Progenitor cell of endocrine pancreas (in vitro differentiated cells): Measurements from ENCODE around the gene TCAF1. TPM values are rescaled to one million over a fixed set of nuclear protein-coding genes. Genes with fewer than 3 reads are reported as not detected.
"Not testable (repeated sequence)": the region's sequence is repeated elsewhere in the genome, so short reads cannot be mapped to it uniquely, and the experiment has no call there.

Source experiments
- DNase-seq: peaks from one replicate; pipeline ENCODE4 v3.0.0; 2021; ENCODE audit warnings: low spot score; ENCODE audit not compliant: unreplicated experiment
- H3K27ac Mint-ChIP-seq: 2 replicates; pipeline ENCODE4 v1.8.0; 2021; ENCODE audit warnings: mild to moderate bottlenecking, moderate library complexity, mixed read lengths
- H3K27me3 Mint-ChIP-seq: 2 replicates; pipeline ENCODE4 v1.8.0; 2021; ENCODE audit warnings: mixed read lengths
- H3K36me3 Mint-ChIP-seq: 2 replicates; pipeline ENCODE4 v1.8.0; 2022; ENCODE audit warnings: mixed read lengths; ENCODE audit not compliant: insufficient read depth
- H3K4me1 Mint-ChIP-seq: 2 replicates; pipeline ENCODE4 v1.8.0; 2021; ENCODE audit warnings: low read depth, mixed read lengths
- H3K4me3 Mint-ChIP-seq: 2 replicates; pipeline ENCODE4 v1.8.0; 2021; ENCODE audit warnings: low read depth, mild to moderate bottlenecking, moderate library complexity, mixed read lengths
- H3K9me3 Mint-ChIP-seq: 2 replicates; pipeline ENCODE4 v1.8.0; 2021; ENCODE audit warnings: low read depth, mixed read lengths
- total RNA-seq: library from RNA; stranded (reverse); gene quantifications from 2 replicates; pipeline ENCODE4 v1.2.1, GENCODE V29; 2021

The TCAF1 gene
- total RNA-seq, 1 donor from 2014 or later, result 112 TPM

GRCh38 chr7:143821392-143822277 is 80.3 kb downstream of the TCAF1 start:
- H3K27ac Mint-ChIP-seq, H3K27me3 Mint-ChIP-seq, H3K36me3 Mint-ChIP-seq, H3K4me1 Mint-ChIP-seq, H3K4me3 Mint-ChIP-seq, H3K9me3 Mint-ChIP-seq, DNase-seq: not testable (repeated sequence)

- not testable (repeated sequence) for H3K27me3 Mint-ChIP-seq, H3K36me3 Mint-ChIP-seq, H3K4me1 Mint-ChIP-seq, DNase-seq, H3K9me3 Mint-ChIP-seq, H3K4me3 Mint-ChIP-seq, H3K27ac Mint-ChIP-seq
Observed at GRCh38 chr7:143817873-143818272, 84.1 kb downstream of the TCAF1 start.

- H3K27ac Mint-ChIP-seq, H3K36me3 Mint-ChIP-seq, DNase-seq, H3K4me3 Mint-ChIP-seq, H3K9me3 Mint-ChIP-seq, H3K4me1 Mint-ChIP-seq, H3K27me3 Mint-ChIP-seq: not testable (repeated sequence)
Observed at GRCh38 chr7:143816471-143817133, 85.4 kb downstream of the TCAF1 start.

DNA sequence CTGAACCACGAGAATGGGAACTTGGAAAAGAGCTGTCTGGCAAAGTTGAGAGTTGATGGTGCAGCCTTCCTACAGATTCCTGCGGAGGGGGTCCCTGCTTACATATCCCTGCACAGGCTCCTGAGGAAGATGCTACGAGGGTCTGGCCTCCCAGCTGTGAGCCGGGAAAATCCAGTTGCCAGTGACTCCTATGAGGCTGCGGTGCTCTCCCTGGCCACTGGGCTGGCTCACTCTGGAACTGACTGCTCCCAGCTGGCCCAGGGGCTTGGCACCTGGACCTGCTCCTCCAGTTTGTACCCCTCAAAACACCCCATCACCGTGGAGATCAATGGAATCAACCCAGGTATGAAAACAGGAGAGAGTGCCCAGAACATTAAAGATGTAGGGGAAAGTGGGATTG is 91.3 kb downstream of the TCAF1 start:
- not testable (repeated sequence) for H3K36me3 Mint-ChIP-seq, H3K27me3 Mint-ChIP-seq, H3K27ac Mint-ChIP-seq, H3K9me3 Mint-ChIP-seq, H3K4me3 Mint-ChIP-seq, DNase-seq, H3K4me1 Mint-ChIP-seq

GRCh38 chr7:143806664-143807071 is 95.3 kb downstream of the TCAF1 start:
- not testable (repeated sequence) for DNase-seq, H3K4me1 Mint-ChIP-seq, H3K9me3 Mint-ChIP-seq, H3K27me3 Mint-ChIP-seq, H3K36me3 Mint-ChIP-seq, H3K27ac Mint-ChIP-seq, H3K4me3 Mint-ChIP-seq

Other genes starting within 250 kb of the TCAF1 start
- gene CTAGE6, start 144.5 kb downstream of the TCAF1 start, total RNA-seq, result not detected in 2 replicates
- gene OR2F2, start 33.1 kb upstream of the TCAF1 start, total RNA-seq, result not detected in 2 replicates
- gene OR2F1, start 52.7 kb upstream of the TCAF1 start, total RNA-seq, result not detected in 2 replicates
- gene OR6B1, start 98.1 kb upstream of the TCAF1 start, total RNA-seq, result not detected in 2 replicates
- gene OR2A5, start 146.8 kb upstream of the TCAF1 start, total RNA-seq, result not detected in 2 replicates
- gene OR2A25, start 167.6 kb upstream of the TCAF1 start, total RNA-seq, result not detected in 2 replicates
- gene OR2A12, start 184.1 kb upstream of the TCAF1 start, total RNA-seq, result not detected in 2 replicates
- not detected in 2 replicates for gene OR2A2, start 207.4 kb upstream of the TCAF1 start, total RNA-seq
- gene OR2A14, start 221.0 kb upstream of the TCAF1 start, total RNA-seq, result not detected in 2 replicates